Vagina (tissue), 2 donors: Measurements from ENCODE around the gene PAPPA. TPM values are rescaled to one million over a fixed set of nuclear protein-coding genes. Genes with fewer than 3 reads are reported as not detected.

Source experiments
- DNase-seq, 2 donors: peaks; one replicate each; pipeline ENCODE4 v3.0.0-alpha.2; 2017; ENCODE audit errors: extremely low spot score in 2 of 2
- H3K27ac ChIP-seq: fragments of 200-600 bp; sonication (generic); one replicate; pipeline ENCODE4 v1.5.1; 2019
- H3K27me3 ChIP-seq: fragments of 200-600 bp; sonication (generic); one replicate; pipeline ENCODE4 v1.5.1; 2019
- H3K36me3 ChIP-seq, 2 donors: fragments of 200-600 bp; sonication (generic); one replicate each; pipeline ENCODE4 v1.5.1; 2017 to 2019
- H3K4me1 ChIP-seq: fragments of 200-600 bp; sonication (generic); one replicate; pipeline ENCODE4 v1.5.1; 2019
- H3K4me3 ChIP-seq, 2 donors: fragments of 200-600 bp; sonication (generic); 1 replicate in 1 of 2; 2 replicates in 1 of 2; pipeline ENCODE4 v1.5.1; 2016 to 2019
- H3K9me3 ChIP-seq: fragments of 200-600 bp; sonication (generic); one replicate; pipeline ENCODE4 v1.5.1; 2019
- POLR2A ChIP-seq, 2 donors: fragments of 450-650 bp; IDR thresholded peaks; one replicate each; pipeline ENCODE4 v1.6.1; 2017; ENCODE audit warnings: antibody characterized with exemption in 2 of 2, mild to moderate bottlenecking in 2 of 2, moderate library complexity in 2 of 2
- POLR2AphosphoS5 ChIP-seq, 2 donors: sonication (generic); formaldehyde crosslinking; IDR thresholded peaks; one replicate each; pipeline ENCODE4 v1.9.0; 2017; ENCODE audit warnings: antibody characterized with exemption in 2 of 2, mild to moderate bottlenecking in 2 of 2, low read depth in 1 of 2; ENCODE audit not compliant: insufficient read depth in 1 of 2
- intact Hi-C: fragments of 100-400 bp; cut with DNase I; formaldehyde crosslinking; loops from one replicate; pipeline ENCODE4 v1.15.1; 2023
- total RNA-seq: library from RNA; depleted of rRNA; stranded (reverse); fragments of >200 nt; gene quantifications from one replicate; pipeline ENCODE4 v1.2.3, GENCODE V29; 2016
- TF ChIP-seq, protein P1 (sequence below), 3 experiments: fragments of 450-650 bp in 2 of 3; fragments of 200-600 bp in 1 of 3; sonication (generic) in 1 of 3; IDR thresholded peaks; one replicate each; pipeline ENCODE4 v1.5.1; 2017 to 2019; ENCODE audit warnings: antibody characterized with exemption in 3 of 3, mild to moderate bottlenecking in 2 of 3, moderate library complexity in 2 of 3

The PAPPA gene
- total RNA-seq, 1 donor from 2014 or later: 4.4 TPM

GRCh38 chr9:116190637-116191396, 37.2 kb downstream of the PAPPA start:
- no peaks in the 10 kb centered on the region for H3K4me1 ChIP-seq
- intact Hi-C loops: no loop called here
- TF ChIP-seq, protein P1, sequence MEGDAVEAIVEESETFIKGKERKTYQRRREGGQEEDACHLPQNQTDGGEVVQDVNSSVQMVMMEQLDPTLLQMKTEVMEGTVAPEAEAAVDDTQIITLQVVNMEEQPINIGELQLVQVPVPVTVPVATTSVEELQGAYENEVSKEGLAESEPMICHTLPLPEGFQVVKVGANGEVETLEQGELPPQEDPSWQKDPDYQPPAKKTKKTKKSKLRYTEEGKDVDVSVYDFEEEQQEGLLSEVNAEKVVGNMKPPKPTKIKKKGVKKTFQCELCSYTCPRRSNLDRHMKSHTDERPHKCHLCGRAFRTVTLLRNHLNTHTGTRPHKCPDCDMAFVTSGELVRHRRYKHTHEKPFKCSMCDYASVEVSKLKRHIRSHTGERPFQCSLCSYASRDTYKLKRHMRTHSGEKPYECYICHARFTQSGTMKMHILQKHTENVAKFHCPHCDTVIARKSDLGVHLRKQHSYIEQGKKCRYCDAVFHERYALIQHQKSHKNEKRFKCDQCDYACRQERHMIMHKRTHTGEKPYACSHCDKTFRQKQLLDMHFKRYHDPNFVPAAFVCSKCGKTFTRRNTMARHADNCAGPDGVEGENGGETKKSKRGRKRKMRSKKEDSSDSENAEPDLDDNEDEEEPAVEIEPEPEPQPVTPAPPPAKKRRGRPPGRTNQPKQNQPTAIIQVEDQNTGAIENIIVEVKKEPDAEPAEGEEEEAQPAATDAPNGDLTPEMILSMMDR (IDR thresholded peaks at IDR 0.05): no peak
- TF ChIP-seq POLR2AphosphoS5 (IDR thresholded peaks at IDR 0.05; ENCODE audit: insufficient read depth in 1 of 2, low read depth in 1 of 2) (no peak), POLR2A (IDR thresholded peaks at IDR 0.05) (no peak)
- H3K9me3 ChIP-seq: no peaks in the 10 kb centered on the region
- H3K27me3 ChIP-seq: no peaks in the 10 kb centered on the region
- no peak overlapping the region for H3K4me3 ChIP-seq
- no peak overlapping the region for H3K27ac ChIP-seq
- H3K36me3 ChIP-seq: no peaks in the 10 kb centered on the region
- no peak for DNase-seq

DNA sequence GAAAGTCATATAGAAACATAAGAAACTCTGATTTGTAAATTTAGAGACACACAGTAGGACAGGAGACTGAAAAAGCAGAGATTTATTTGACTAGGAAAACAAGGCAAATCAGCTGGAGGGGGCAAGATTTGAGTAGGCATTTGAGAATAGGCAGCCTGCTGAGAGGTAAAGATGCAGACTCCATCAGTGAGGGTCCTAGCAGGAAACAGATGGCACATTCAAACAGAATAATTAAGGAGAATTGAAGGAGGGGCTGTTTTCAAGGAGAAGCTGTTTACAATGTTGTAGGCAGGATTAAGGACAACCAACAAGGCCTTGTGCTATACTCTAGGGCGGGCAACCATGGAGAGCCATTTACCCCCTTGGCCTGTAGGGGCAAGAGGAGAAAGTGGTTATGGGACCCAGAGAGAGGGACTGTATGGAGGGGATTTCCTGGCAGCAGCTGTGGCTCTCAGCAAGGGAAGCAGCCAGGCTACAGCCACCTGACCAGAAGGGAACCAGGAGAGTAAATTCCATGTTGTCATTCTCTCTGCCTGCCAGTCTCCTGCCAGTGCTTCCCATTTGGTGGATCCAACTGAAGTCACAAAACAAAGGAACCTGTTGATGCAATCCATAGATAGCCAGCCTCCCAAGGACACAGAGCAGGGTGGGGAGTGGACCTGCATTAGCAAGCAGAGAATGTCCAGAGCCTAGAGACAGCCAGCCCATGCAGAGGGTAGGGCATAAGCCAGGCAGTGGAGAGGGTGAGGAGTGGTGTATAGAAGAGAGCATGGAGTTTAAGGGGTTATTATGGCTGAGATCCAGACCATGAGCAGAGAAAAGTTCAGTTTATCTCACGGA, 38.2 kb downstream of the PAPPA start:
- no peak for DNase-seq
- H3K36me3 ChIP-seq: no peaks in the 10 kb centered on the region
- H3K27me3 ChIP-seq: no peaks in the 10 kb centered on the region
- intact Hi-C loops: no loop called here
- TF ChIP-seq POLR2A (IDR thresholded peaks at IDR 0.05) (no peak), POLR2AphosphoS5 (IDR thresholded peaks at IDR 0.05; ENCODE audit: insufficient read depth in 1 of 2, low read depth in 1 of 2) (no peak)
- H3K27ac ChIP-seq: no peak overlapping the region
- H3K4me1 ChIP-seq: no peaks in the 10 kb centered on the region
- no peaks in the 10 kb centered on the region for H3K9me3 ChIP-seq
- no peak overlapping the region for H3K4me3 ChIP-seq

DNA sequence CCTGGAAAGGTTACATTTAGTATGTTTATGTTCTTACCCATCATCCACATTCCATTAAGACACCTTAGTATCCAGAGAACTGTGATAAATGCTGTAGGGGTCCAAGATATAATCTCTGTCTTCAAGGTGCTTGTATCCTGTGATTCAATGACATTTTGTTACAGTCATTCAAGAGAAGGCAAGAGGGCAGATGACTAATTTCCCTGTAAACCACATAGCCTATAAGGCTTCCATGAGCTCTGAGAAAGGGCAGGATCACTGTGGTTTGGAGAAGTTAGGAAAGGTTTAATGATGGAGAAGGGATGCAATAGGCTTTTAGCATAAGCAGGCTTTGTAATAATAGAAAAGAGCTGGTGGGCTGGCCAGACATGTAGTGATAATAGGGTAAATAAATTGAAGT, 40.0 kb downstream of the PAPPA start:
- intact Hi-C loops: no loop called here
- H3K36me3 ChIP-seq: no peaks in the 10 kb centered on the region
- H3K27me3 ChIP-seq: no peaks in the 10 kb centered on the region
- no peaks in the 10 kb centered on the region for H3K4me1 ChIP-seq
- DNase-seq: no peak
- no peak overlapping the region for H3K27ac ChIP-seq
- no peak overlapping the region for H3K4me3 ChIP-seq
- no peak for TF ChIP-seq POLR2AphosphoS5 (IDR thresholded peaks at IDR 0.05; ENCODE audit: insufficient read depth in 1 of 2, low read depth in 1 of 2)
- no peak for TF ChIP-seq POLR2A (IDR thresholded peaks at IDR 0.05)
- TF ChIP-seq, protein P1 (IDR thresholded peaks at IDR 0.05): no peak
- no peaks in the 10 kb centered on the region for H3K9me3 ChIP-seq

GRCh38 chr9:116196806-116197205, 43.2 kb downstream of the PAPPA start:
- H3K4me1 ChIP-seq: no peaks in the 10 kb centered on the region
- no peaks in the 10 kb centered on the region for H3K9me3 ChIP-seq
- H3K36me3 ChIP-seq: no peaks in the 10 kb centered on the region
- TF ChIP-seq, protein P1 (IDR thresholded peaks at IDR 0.05): no peak
- TF ChIP-seq POLR2A (IDR thresholded peaks at IDR 0.05): no peak
- no peak for TF ChIP-seq POLR2AphosphoS5 (IDR thresholded peaks at IDR 0.05; ENCODE audit: insufficient read depth in 1 of 2, low read depth in 1 of 2)
- DNase-seq: no peak
- no peak overlapping the region for H3K27ac ChIP-seq
- no peak overlapping the region for H3K4me3 ChIP-seq
- intact Hi-C loops: no loop called here
- no peaks in the 10 kb centered on the region for H3K27me3 ChIP-seq

DNA sequence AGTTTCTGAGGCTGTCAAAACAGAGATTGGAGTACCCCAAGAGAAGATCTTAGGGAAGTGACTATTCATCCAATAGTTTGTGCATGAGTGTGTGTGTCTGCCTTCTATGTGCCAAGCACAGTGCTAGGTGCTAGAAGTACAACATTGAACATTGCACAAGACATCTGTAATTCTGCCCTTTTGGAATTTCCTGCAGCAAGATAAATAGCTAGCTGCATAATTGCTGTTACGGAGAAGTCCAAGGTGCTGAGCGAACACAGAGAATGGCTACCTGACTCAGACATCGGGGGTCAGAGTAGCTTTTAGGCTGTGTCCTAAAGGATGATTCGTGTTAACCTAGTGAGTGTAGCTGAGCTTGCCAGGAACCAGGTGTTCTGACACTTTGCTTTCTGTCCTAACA, 44.8 kb downstream of the PAPPA start:
- intact Hi-C loops: no loop called here
- Histone ChIP-seq H3K4me3 (no peak overlapping the region), H3K36me3 (no peaks in the 10 kb centered on the region), H3K4me1 (no peaks in the 10 kb centered on the region), H3K9me3 (no peaks in the 10 kb centered on the region), H3K27ac (no peak overlapping the region), H3K27me3 (no peaks in the 10 kb centered on the region)
- no peak for DNase-seq
- TF ChIP-seq, protein P1 (IDR thresholded peaks at IDR 0.05): no peak
- TF ChIP-seq POLR2A (IDR thresholded peaks at IDR 0.05) (no peak), POLR2AphosphoS5 (IDR thresholded peaks at IDR 0.05; ENCODE audit: insufficient read depth in 1 of 2, low read depth in 1 of 2) (no peak)
